Stimulated activated CD8-positive, alpha-beta memory T cell treated with anti-CD3 and anti-CD28 coated beads, Interleukin-2, amount 100 ng/mL, for 48 hours (primary cell): Measurements from ENCODE around the gene KIRREL3.
A peak's percentile ranks its signal among the peaks of the same experiment; 100 is the strongest.

Experiments used
- DNase-seq, 2 donors: peaks; one replicate each; pipeline ENCODE4 v3.0.0-alpha.2; 2020; ENCODE audit warnings: low read depth in 2 of 2

The KIRREL3 gene

DNA sequence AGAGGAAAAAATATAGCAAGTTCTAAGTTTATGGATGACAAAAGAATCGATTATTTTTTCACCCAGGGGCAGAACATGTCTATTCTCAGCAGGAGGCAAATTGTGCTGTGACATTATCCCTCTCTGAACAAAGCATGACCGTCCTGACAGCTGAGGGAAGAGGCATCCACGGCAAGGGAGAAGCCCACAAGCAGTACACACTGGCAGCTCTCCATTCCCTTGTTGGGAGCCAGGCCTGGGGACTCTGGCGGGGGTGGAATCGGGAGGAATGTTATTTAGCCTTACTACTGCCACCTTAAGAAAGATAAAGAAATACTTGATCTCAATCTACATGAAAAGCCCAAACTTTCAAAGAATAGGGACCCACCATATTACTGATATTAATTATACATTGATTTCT lies 3.4 kb downstream of the KIRREL3 start:
- DNase-seq, result no peak

DNA sequence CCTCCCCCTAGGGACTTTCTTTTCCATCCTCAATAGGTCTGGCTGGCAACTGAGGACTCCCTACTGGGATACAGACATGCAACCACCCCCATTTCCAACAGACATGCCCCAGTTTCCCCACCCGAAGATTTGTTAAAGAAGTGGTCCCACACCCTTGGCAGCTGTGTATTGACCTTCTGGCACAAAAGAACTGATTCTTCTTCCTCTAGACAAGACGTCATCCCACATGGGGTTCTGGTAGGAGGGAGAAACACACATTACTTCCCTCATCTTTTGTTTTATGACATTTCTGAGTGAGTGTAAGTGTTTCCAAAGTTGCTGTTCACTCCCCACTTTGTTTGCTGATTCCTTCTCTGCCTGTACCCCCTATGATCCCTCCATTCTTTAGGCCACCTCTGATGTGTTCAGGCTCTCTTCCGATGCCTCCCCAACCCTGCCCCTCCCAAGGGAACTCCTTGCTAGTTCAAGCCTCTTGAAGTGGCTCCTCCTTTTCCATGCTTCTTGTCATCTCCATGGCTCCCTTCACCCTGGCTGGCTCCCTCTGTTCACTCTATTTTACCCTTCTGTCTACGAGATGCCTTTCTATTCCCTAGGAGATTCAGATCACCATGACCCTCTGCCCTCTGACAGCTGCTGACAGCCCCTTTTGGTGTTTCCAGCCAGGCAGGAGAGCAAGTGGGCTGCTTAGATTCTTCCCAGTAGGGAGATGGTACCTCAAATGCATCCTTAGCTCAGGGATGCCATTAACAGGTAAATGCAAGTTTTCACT lies 4.3 kb downstream of the KIRREL3 start:
- no peak for DNase-seq

DNA sequence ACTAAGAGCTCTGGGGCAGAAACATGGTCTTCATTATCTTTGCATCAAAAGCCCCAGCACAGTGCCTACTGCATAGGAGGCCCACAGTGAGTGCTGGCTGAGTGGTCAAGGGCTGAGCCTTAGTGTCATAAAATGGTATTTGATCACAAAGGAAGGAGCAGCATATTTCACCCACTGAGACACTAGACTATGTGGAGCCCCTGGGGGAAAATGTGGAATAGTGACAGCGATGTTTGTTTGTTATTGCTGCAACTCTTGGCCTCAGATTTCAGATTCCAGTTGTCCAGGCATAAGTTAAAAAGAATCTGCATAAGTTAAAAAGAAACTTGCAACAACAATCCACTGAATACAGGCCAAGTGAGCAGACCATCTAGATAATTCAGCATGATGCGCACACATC lies 7.0 kb downstream of the KIRREL3 start:
- no peak for DNase-seq

- DNase-seq, result no peak
These were observed 7.8 kb downstream of the KIRREL3 start for GRCh38 chr11:126992804-126993111.

DNA sequence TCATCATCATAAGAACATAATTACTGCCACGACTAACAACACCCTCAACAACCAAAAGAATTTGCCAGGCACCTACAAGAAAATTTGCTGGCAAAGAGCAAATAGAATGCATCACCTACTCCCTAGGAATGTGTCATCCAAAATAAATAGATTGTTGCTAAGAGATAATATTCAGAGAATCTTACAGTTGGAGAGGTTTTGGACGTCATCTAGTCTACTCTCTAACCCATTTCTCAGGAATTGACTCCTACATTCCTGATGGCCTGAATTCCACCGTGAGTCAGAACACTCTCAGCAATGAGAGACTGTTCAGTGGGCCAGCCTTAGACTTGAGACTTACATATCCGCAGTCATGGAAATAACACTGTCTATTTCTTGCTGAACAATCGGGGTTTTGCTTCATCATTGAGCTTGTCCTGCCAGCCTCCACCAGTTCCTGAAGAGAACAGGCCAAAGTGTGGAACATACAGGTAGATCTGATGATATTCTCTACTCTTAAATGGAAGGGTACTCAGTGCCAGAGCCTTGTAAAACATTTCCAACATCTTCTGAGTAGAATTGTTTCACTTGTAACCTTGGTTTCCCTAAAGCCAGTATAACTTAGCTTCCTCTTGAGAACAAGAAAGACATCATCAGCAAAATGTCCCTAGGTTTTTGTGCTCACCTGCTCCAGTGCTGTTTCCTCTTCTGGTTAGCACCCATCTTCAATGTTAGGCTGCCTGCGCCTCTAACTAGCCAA lies 8.3 kb downstream of the KIRREL3 start:
- no peak for DNase-seq

DNA sequence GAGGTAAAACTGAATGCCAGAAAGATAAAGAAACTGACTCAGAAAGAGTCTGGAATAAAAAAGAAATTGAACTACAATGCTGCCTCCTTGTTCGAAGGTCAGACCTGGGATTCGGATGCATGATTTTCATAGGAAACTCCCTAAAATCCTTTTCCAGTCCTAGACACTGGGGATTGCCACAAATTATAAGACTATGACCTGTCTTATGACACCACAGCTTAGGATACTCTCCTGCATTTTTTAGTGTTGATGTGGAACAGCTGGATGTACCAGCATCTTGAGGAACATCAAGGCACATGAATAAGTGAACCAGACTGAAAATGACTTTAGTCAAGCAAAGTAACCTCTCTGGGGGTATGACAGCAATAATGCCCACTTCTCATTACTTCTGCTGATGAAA lies 9.0 kb downstream of the KIRREL3 start:
- DNase-seq, result no peak

DNA sequence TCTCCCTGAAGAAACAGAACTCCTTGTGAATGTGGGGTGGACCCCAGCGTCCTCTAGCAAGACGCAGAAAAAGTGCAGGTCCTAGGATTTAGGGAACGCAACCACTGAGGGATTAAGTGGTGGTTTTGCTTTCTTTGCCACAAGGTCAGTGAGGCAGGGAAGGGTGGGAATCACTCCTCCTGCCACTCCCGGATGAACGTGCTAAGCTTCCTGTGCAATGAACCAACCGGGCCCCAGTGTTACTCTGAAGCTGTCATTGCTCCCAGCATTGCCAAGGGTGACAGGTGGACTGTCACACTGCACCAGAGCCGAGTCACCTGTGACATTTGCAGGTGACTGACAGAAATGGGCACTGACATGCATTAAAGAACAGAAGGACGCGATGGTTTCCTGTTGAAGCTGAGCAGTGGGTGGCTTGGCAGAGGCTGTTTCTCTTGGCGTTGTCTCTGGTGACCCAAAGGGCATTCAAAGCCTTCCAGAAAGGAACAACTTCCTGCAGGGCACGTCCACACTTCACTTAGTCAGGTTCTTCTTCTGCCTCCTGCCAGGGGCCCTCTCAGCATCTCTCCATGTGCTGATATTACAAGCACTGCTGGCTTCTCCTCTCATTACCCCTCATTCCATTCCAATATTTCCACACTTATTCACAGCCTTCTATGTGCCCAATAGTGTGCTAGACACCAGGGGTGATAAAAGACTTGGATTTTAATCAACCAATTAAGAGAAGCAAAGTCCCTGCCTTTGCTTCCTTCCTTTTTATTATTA lies 9.7 kb downstream of the KIRREL3 start:
- no peak for DNase-seq

GRCh38 chr11:126989942-126990715 lies 10.4 kb downstream of the KIRREL3 start:
- DNase-seq, result peak; percentile 31 to 37

- DNase-seq, result no peak
These were observed 11.9 kb downstream of the KIRREL3 start for GRCh38 chr11:126988655-126989054.

DNA sequence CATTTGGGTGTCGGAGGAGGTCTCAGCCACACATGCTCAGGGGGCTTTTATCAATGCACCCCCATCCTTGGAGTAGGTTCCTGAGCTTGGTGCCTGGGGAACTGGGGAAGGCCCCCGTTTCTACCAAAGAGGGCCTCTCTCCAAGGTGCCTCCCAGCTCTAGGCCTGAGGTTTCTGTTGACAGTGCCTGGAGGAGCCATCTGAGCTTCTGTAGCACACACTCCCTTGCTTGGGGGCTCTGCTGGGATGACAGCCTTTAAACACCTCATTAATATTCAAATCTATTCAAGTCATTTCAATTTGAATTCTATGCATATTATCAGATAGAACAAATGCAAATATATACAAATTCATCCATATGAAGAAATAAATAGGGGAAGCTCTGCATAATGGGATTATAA lies 18.9 kb downstream of the KIRREL3 start:
- no peak for DNase-seq

- DNase-seq, result no peak
These were observed 21.7 kb downstream of the KIRREL3 start for GRCh38 chr11:126978911-126979310.

DNA sequence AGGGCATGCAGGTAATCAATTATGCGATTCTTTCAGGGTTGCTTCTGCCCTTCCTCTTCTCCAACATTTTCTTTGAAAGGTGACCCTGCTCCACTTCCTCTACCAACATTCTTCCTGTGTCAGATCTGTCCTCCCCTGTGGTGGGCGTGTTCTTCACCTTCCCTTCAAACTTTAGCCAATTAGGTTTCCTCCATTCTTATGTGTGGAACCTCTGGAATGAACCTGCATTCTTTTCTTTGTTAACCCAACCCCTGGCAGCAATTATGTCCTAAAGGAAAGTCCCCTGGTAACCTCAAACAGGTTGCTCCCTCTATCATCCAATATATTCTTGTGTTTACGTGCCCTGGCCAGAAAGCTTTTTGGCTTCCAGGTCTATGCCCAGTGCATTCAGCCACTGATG lies 22.4 kb downstream of the KIRREL3 start:
- DNase-seq, result no peak

GRCh38 chr11:126973051-126973450 lies 27.5 kb downstream of the KIRREL3 start:
- DNase-seq, result no peak

DNA sequence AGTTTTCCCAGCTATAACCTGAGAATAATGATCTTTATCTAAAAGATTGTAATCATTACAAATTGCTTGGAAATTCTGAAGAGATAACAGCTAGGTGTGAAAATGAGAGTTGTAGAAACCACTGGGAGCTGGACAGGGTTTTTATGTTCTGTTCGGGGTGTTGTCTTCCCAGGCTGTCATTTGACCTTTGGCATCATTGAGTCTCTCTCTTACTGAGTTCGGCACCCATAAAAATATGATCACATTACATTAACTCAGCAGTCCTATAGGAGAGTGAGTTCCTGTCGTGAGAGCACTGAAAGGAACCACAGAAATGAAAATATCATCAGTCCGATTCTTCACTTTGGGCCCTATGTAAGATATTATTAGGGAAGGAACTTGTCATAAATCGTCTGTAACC lies 29.3 kb downstream of the KIRREL3 start:
- DNase-seq, result no peak

DNA sequence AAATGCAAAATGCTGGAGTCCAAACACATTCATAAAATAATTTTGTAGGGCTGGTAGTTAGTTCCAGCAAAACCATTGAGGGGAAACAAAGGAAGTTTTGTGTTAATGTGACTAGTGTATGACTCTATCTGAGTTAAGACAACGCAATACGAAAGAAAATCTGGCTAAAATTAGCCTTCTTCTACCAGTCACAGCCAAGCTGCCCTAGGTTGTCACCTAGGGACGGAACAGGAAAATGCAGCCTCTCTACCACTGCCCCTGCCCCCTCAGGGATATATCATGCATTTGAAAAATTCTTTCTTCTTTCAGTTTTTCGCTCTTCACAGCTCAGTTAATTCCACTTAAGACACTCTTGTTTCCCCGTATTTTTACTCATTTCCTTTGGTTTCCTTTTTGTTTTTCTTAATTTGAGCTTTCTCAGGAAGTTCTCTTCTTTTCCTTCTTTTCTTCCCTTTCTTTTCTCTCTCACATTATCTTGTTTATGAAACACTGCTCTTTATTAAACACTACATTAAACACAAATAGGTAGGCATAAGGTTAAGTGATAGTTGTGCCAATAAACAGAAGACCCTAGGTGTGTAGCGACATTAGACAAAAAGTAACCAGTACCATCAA lies 30.6 kb downstream of the KIRREL3 start:
- no peak for DNase-seq

DNA sequence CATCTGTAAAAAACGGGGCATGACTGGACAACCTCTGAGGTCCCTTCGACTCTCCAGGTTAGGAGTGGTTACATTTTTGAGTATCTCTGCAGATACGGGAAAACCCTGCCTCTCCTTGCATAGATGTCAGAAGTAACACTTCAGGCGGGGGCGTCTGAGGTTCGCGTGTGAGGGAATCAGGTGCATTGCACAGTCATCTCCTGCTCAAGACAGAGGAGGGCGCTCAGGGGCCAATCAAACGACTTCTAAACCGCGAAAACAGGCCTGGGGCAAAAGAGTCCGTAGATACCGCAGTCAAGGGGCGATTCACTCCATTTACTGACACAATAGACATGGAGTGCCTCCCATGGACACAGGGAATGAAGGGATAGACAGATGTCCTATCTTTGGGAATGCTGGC lies 31.7 kb downstream of the KIRREL3 start:
- no peak for DNase-seq

DNA sequence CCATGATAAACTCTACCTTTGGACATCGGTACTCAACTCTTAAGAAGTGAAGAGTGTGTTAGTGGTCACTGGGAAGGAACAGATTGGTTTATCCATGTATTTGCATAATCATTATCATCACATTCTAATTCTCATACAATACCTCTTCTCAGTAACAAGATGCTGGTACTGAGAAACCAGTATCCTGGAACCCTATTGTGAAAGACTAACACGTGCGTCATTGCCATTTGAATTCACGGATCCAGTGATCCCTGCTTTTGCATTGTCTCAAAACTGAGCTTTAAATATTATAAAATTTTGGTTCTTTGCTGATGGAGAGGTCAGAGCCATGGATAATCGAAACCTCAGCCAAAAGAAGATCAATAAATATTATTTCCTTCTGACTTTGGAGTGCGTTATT lies 35.2 kb downstream of the KIRREL3 start:
- no peak for DNase-seq

GRCh38 chr11:126963603-126964363 lies 36.8 kb downstream of the KIRREL3 start:
- DNase-seq, result no peak

DNA sequence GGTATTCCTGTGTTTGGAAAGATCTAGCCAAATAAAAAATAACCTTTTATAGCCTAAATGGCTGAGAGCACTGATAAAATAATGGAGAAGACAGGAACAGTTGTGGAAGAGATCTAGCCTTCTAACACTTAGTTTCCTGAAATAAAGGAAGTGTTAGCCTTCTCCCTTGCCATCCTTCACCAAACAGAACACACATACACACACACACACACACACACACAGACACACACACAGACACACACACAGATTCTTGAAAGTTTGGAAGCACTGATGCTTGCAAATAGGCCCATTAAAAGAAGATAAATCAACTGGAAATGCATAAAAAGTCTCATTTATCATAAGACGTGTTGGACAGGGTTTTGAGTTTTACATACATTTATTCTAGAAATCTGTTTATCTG lies 37.5 kb downstream of the KIRREL3 start:
- DNase-seq, result no peak

GRCh38 chr11:126959700-126960099 lies 40.9 kb downstream of the KIRREL3 start:
- no peak for DNase-seq

DNA sequence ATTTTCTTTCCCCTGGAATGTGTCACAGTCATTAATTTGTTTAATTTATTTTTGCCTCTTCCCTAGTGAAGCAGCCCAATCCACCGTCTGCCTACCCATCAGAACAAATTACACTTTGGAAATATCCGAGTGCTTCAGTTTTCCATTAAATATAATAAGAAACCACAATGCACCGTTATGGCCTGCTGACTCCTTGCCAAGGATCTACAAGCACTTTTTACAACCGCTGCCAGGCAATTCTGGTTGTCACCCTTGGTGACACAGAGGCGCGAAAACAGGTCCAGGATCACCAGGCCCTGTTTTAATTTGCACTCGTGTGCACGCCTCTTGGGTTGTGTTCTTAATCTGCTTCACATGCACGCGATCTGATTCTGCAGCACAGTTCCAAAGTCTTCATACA lies 43.9 kb downstream of the KIRREL3 start:
- no peak for DNase-seq
